CD4-positive, alpha-beta memory T cell (primary cell): ENCODE results near the gene CNTN1. TPM values are rescaled to one million over a fixed set of nuclear protein-coding genes. Genes with fewer than 3 reads are reported as not detected.

Experiments
- CTCF ChIA-PET: fragments of 350-600 bp; sonication (Branson Sonifier 250); formaldehyde crosslinking; loops from one replicate; lab custom pipeline; 2021; ENCODE audit warnings: inconsistent platforms; ENCODE audit not compliant: partially characterized antibody; lab: Charles Lee
- POLR2A ChIA-PET: fragments of 350-600 bp; sonication (Branson Sonifier 250); formaldehyde crosslinking; loops from one replicate; lab custom pipeline; 2021; ENCODE audit not compliant: partially characterized antibody; lab: Charles Lee
- DNase-seq, 5 donors: peaks; one replicate each; pipeline versions ENCODE4 v3.0.0 to v3.0.0-alpha.2; 2020 to 2022; ENCODE audit warnings: mixed read lengths in 1 of 5
- H3K27ac ChIP-seq: one replicate; pipeline ENCODE4 v1.7.0; 2013; ENCODE audit warnings: low read depth, low read length
- H3K27me3 ChIP-seq: 2 replicates; pipeline ENCODE4 v1.7.0; 2013; ENCODE audit warnings: mild to moderate bottlenecking, low read length, moderate library complexity; ENCODE audit not compliant: insufficient read depth
- H3K36me3 ChIP-seq: 2 replicates; pipeline ENCODE4 v1.7.0; 2013; ENCODE audit warnings: mild to moderate bottlenecking, low read length, moderate library complexity; ENCODE audit not compliant: insufficient read depth
- H3K4me1 ChIP-seq: 2 replicates; pipeline ENCODE4 v1.7.0; 2013; ENCODE audit warnings: mild to moderate bottlenecking, low read length, moderate library complexity; ENCODE audit not compliant: insufficient read depth
- H3K4me3 ChIP-seq, 2 donors: one replicate each; pipeline ENCODE4 v1.7.0; 2013; ENCODE audit warnings: low read length in 2 of 2, mild to moderate bottlenecking in 1 of 2
- H3K9me3 ChIP-seq, 2 donors: one replicate each; pipeline ENCODE4 v1.7.0; 2013; ENCODE audit warnings: low read length in 2 of 2, control low read depth in 1 of 2; ENCODE audit not compliant: control insufficient read depth in 1 of 2
- H3K27ac Mint-ChIP-seq, 7 donors: one replicate each; pipeline ENCODE4 v1.8.0; 2020 to 2021; ENCODE audit warnings: mixed read lengths in 7 of 7, mild to moderate bottlenecking in 6 of 7, inconsistent platforms in 3 of 7, moderate library complexity in 3 of 7
- H3K27me3 Mint-ChIP-seq, 2 donors: one replicate each; pipeline ENCODE4 v1.8.0; 2020 to 2021; ENCODE audit warnings: mixed read lengths in 2 of 2
- H3K36me3 Mint-ChIP-seq, 2 donors: one replicate each; pipeline ENCODE4 v1.8.0; 2020 to 2021; ENCODE audit warnings: mixed read lengths in 2 of 2, inconsistent platforms in 1 of 2, mild to moderate bottlenecking in 1 of 2
- H3K4me1 Mint-ChIP-seq, 4 donors: one replicate each; pipeline ENCODE4 v1.8.0; 2020 to 2021; ENCODE audit warnings: mixed read lengths in 4 of 4, mild to moderate bottlenecking in 1 of 4
- H3K4me3 Mint-ChIP-seq, 8 donors: one replicate each; pipeline ENCODE4 v1.8.0; 2020 to 2021; ENCODE audit warnings: mixed read lengths in 8 of 8, mild to moderate bottlenecking in 7 of 8, moderate library complexity in 6 of 8, inconsistent platforms in 3 of 8
- H3K9me3 Mint-ChIP-seq, 8 donors: one replicate each; pipeline ENCODE4 v1.8.0; 2020 to 2021; ENCODE audit warnings: mixed read lengths in 8 of 8, mild to moderate bottlenecking in 5 of 8, inconsistent platforms in 3 of 8, moderate library complexity in 1 of 8
- intact Hi-C: fragments of 100-400 bp; cut with micrococcal nuclease; formaldehyde crosslinking; loops from one replicate; pipeline ENCODE4 v1.15.1; 2023
- polyA plus RNA-seq, 2 donors: library from polyadenylated mRNA; unstranded; fragments of 300-500 nt; fragmentation: Illumina TruSeq; gene quantifications; one replicate each; pipeline ENCODE4 v1.2.3, GENCODE V29; 2021
- total RNA-seq, 2 experiments: library from RNA; stranded (reverse); gene quantifications; one replicate each; pipeline ENCODE4 v1.2.3, GENCODE V29; 2021

The CNTN1 gene
- total and polyA plus RNA-seq, 4 experiments from 2014 or later, result not detected

DNA sequence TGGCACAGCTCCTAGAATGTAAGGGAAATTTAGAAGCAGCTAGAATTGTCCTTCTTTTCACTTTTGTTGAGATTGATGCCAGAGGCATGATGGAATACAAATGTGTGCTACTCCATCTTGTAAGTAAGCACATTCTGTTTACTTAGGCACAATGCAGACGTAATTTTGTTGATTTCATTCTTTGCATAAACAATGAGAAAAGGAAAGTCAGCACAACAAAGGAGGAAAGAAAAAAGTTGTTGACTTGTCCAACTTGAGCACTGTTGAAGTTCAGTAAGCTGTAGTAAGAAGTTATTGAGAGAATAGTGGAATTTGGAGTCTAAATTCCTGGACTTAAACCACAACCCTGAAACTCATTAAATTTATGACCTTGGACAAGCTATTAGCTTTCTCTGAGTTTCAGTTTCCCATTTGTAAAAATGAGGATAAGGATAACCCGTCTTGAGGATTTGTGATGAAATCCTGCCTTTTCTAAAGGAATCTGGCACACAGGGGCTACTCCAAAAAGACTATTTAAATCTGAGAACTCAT is 19.4 kb upstream of the CNTN1 start:
- H3K9me3 Mint-ChIP-seq, result peaks cover 0 to 3% (median 0%) of the 10 kb centered on the region in 8 donors
- Histone ChIP-seq H3K36me3 (no peaks in the 10 kb centered on the region), H3K9me3 (no peaks in the 10 kb centered on the region), H3K27ac (no peak overlapping the region), H3K4me1 (no peaks in the 10 kb centered on the region), H3K4me3 (no peak overlapping the region), H3K27me3 (no peaks in the 10 kb centered on the region)
- no peaks in the 10 kb centered on the region for H3K36me3 Mint-ChIP-seq
- no peak overlapping the region for H3K27ac Mint-ChIP-seq
- H3K4me1 Mint-ChIP-seq, result no peaks in the 10 kb centered on the region
- no peak for DNase-seq
- H3K27me3 Mint-ChIP-seq, result peaks cover 0 to 2% of the 10 kb centered on the region in 2 donors
- ChIA-PET POLR2A (no interaction called here), CTCF (no interaction called here)
- H3K4me3 Mint-ChIP-seq, result no peak overlapping the region
- intact Hi-C loops, result no loop called here

DNA sequence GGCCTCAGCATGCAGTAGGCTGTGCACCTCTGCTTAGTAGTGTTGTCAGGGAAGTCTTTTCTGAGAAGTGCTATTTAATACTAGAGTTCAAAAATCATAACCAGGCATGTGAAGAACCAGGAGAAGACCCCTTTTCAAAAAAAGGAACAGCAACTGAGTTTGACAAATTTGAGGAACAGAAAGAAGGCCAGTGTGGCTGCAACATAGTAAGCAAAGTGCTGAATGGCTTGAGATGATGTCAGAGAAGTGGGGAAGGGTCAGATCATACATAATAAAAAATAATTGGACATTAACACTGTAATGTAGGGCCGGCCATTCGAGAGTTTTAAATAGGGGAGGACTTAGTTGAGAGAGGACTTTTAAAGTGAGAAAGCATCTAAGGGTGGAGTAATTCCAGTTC is 11.1 kb upstream of the CNTN1 start:
- Histone ChIP-seq H3K4me1 (no peaks in the 10 kb centered on the region), H3K36me3 (no peaks in the 10 kb centered on the region), H3K9me3 (no peaks in the 10 kb centered on the region), H3K27me3 (no peaks in the 10 kb centered on the region), H3K4me3 (no peak overlapping the region), H3K27ac (no peak overlapping the region)
- POLR2A ChIA-PET, result no interaction called here
- no peak overlapping the region for H3K27ac Mint-ChIP-seq
- intact Hi-C loops, result no loop called here
- no peaks in the 10 kb centered on the region for H3K36me3 Mint-ChIP-seq
- peaks cover 0 to 2% of the 10 kb centered on the region in 2 donors for H3K27me3 Mint-ChIP-seq
- H3K4me1 Mint-ChIP-seq, result no peaks in the 10 kb centered on the region
- H3K4me3 Mint-ChIP-seq, result no peak overlapping the region
- CTCF ChIA-PET, result no interaction called here
- peaks cover 0 to 13% (median 6%) of the 10 kb centered on the region in 8 donors for H3K9me3 Mint-ChIP-seq
- DNase-seq, result no peak

DNA sequence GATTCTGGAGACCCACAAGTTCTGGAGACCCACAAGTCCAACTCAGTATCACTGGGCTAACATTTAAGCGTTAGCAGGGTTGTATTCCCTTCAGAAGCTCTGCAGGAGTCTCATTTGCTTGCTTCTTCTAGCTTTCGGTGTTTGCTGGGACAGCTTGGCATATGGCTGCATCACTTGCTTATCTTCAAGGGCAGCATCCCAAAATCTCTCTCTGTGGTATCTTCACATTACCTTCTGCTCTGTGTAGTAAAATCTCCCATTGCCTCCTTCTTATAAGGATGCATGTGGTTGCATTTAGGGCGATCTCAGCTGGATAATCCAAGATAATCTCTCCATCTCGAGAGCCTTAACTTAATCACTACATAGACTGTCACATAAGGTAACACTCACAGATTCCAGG is 7.3 kb upstream of the CNTN1 start:
- intact Hi-C loops, result no loop called here
- Histone ChIP-seq H3K4me1 (no peaks in the 10 kb centered on the region), H3K9me3 (no peaks in the 10 kb centered on the region), H3K36me3 (no peaks in the 10 kb centered on the region), H3K27me3 (no peaks in the 10 kb centered on the region), H3K4me3 (no peak overlapping the region), H3K27ac (no peak overlapping the region)
- ChIA-PET CTCF (no interaction called here), POLR2A (no interaction called here)
- no peak overlapping the region for H3K4me3 Mint-ChIP-seq
- peaks cover 0 to 8% (median 3%) of the 10 kb centered on the region in 8 donors for H3K9me3 Mint-ChIP-seq
- no peak overlapping the region for H3K27ac Mint-ChIP-seq
- no peaks in the 10 kb centered on the region for H3K4me1 Mint-ChIP-seq
- DNase-seq, result no peak
- no peaks in the 10 kb centered on the region for H3K27me3 Mint-ChIP-seq
- H3K36me3 Mint-ChIP-seq, result no peaks in the 10 kb centered on the region

DNA sequence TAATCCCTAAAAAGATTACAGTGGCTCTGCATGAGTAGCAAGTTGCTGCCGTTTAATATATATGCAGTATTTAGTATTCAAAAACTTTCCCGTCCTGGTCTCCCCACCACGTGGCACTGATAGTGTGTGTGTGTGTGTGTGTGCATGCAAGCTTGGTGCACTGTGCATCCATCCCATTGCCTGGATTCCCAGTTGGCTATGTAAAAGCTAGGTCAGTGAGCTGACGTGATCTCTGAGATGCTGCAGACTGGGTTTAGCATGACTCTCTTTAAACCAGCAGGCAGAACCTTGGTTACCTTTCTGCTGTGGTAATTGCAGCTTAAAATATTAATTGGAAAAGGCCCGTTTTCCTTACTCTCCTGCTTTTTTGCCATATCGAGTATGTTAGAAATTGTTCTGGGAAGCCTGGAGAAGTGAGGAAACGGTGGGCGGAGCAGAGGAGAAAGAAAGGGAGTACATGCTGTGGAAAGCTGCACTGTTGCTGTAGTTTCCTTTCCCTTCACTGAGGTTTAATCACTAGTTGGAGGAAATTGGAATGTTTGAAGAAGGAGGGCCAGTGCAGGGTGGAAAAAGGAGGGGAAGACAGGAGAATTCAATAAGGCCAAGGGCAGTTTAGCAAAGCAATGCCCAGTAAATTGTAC is 4.0 kb upstream of the CNTN1 start:
- Histone ChIP-seq H3K4me1 (no peaks in the 10 kb centered on the region), H3K27me3 (peaks cover under 1% of the 10 kb centered on the region), H3K36me3 (no peaks in the 10 kb centered on the region), H3K4me3 (no peak overlapping the region), H3K9me3 (no peaks in the 10 kb centered on the region), H3K27ac (no peak overlapping the region)
- Mint-ChIP-seq H3K4me3 (no peak overlapping the region), H3K27ac (no peak overlapping the region), H3K4me1 (no peaks in the 10 kb centered on the region), H3K27me3 (peaks cover 2 to 5% of the 10 kb centered on the region in 2 donors), H3K36me3 (no peaks in the 10 kb centered on the region), H3K9me3 (peaks cover 0 to 10% (median 0%) of the 10 kb centered on the region in 8 donors)
- intact Hi-C loops, result no loop called here
- POLR2A ChIA-PET, result no interaction called here
- CTCF ChIA-PET, result no interaction called here
- DNase-seq, result no peak

DNA sequence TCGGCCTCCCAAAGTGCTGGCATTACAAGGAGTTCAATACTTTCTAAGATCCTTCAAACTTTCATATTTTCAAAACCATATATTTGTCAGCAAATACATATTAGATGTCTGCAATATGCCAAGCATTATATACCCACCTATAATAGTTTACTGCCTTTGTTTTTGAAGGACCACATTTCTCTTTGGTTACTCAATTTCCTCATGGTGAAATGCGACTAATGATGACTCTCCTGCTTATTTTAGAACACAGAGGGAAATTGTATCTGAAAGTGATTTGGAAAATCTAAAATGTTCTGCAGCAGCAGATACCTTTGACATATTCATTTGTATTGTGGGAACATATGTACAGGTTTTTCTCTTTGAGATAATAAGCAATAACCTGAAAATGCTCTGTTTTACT is 2.7 kb upstream of the CNTN1 start:
- no peaks in the 10 kb centered on the region for H3K9me3 ChIP-seq
- no peak for DNase-seq
- H3K4me3 Mint-ChIP-seq, result no peak overlapping the region
- H3K36me3 Mint-ChIP-seq, result no peaks in the 10 kb centered on the region
- H3K27me3 Mint-ChIP-seq, result peaks cover 5 to 12% of the 10 kb centered on the region in 2 donors
- peaks cover 0 to 16% (median 0%) of the 10 kb centered on the region in 8 donors for H3K9me3 Mint-ChIP-seq
- H3K27ac Mint-ChIP-seq, result no peak overlapping the region
- H3K4me3 ChIP-seq, result no peak overlapping the region
- POLR2A ChIA-PET, result no interaction called here
- no peaks in the 10 kb centered on the region for H3K4me1 ChIP-seq
- intact Hi-C loops, result no loop called here
- H3K27ac ChIP-seq, result no peak overlapping the region
- H3K27me3 ChIP-seq, result peaks cover 4% of the 10 kb centered on the region
- CTCF ChIA-PET, result no interaction called here
- H3K36me3 ChIP-seq, result no peaks in the 10 kb centered on the region
- H3K4me1 Mint-ChIP-seq, result no peaks in the 10 kb centered on the region

DNA sequence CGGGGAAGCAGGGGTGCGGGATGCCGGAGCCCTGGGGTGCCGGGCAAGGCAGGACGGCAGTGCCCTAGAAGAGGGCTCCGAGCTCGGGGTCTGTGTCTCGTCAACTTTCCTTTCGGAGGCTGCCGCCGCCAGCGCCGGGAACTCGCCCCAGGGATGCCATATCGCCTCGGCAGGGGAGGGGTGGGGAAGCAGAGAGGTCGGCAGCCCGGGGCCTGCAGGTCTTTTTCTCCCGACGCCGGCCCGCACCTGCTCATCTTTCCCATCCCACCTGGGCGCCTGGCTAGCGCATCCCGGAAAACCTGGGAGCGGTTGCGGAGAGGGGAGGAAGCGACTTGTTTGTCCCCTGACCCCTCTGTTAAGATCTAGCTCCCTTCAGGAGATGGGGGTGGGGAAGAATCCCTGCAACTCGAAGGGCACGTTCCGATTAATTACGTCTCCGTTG is 547 bp downstream of the CNTN1 start:
- no peaks in the 10 kb centered on the region for H3K4me1 ChIP-seq

DNA sequence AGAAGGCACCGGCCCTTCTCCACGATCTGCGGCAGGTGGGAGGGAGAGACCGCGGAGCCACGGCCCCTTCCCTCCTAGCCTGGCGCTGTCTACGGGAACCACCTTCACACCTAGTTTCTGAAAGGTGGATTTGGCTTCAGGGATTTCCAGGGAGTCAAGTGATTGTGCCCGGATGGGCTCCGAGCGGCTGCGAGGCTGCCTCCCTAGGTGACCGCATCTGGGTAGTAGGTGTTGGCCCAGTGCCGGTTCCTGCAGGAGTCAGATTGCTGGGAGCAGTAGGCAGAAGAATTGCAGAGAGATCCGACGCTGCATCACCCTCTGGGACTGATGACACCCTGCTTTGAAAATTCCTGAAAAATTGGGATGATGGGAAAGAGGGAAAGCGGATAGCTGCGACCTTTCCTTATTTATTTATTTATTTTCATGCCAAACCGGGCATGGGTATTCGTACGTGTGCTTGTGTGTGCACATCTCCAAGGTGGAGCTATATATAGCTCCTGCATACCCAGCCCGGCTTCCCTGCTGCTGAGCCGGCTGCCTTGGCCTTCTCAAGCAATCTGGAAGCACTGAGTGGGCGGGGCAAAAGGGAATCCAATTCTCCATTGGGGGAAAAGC is 1.1 kb downstream of the CNTN1 start:
- intact Hi-C loops, result no loop called here
- Histone ChIP-seq H3K27ac (no peak overlapping the region), H3K9me3 (no peaks in the 10 kb centered on the region), H3K36me3 (no peaks in the 10 kb centered on the region), H3K4me1 (no peaks in the 10 kb centered on the region), H3K27me3 (peaks cover 4% of the 10 kb centered on the region), H3K4me3 (no peak overlapping the region)
- ChIA-PET CTCF (no interaction called here), POLR2A (no interaction called here)
- H3K4me1 Mint-ChIP-seq, result no peaks in the 10 kb centered on the region
- DNase-seq, result no peak
- H3K4me3 Mint-ChIP-seq, result no peak overlapping the region
- H3K9me3 Mint-ChIP-seq, result peaks cover 0 to 14% (median 0%) of the 10 kb centered on the region in 8 donors
- no peak overlapping the region for H3K27ac Mint-ChIP-seq
- H3K36me3 Mint-ChIP-seq, result no peaks in the 10 kb centered on the region
- H3K27me3 Mint-ChIP-seq, result peaks cover 5 to 13% of the 10 kb centered on the region in 2 donors

More for the DNA sequence above, 547 bp downstream of the CNTN1 start:
- DNase-seq, result no peak
- H3K36me3 ChIP-seq, result no peaks in the 10 kb centered on the region
- Mint-ChIP-seq H3K27ac (no peak overlapping the region), H3K4me3 (no peak overlapping the region), H3K4me1 (no peaks in the 10 kb centered on the region), H3K36me3 (no peaks in the 10 kb centered on the region), H3K27me3 (peaks cover 5 to 13% of the 10 kb centered on the region in 2 donors), H3K9me3 (peaks cover 0 to 14% (median 0%) of the 10 kb centered on the region in 8 donors)
- H3K4me3 ChIP-seq, result no peak overlapping the region
- peaks cover 4% of the 10 kb centered on the region for H3K27me3 ChIP-seq
- H3K27ac ChIP-seq, result no peak overlapping the region
- POLR2A ChIA-PET, result no interaction called here
- intact Hi-C loops, result no loop called here
- CTCF ChIA-PET, result no interaction called here
- H3K9me3 ChIP-seq, result no peaks in the 10 kb centered on the region
